Stomach smooth muscle (tissue), 2 donors: ENCODE measurements around the gene UTP3.

Experiments used
- H3K27ac ChIP-seq: one replicate; pipeline ENCODE4 v1.7.0; 2013; ENCODE audit warnings: mild to moderate bottlenecking, low read length, inconsistent platforms
- H3K27me3 ChIP-seq, 2 donors: one replicate each; pipeline ENCODE4 v1.7.0; 2013; ENCODE audit warnings: low read length in 2 of 2; ENCODE audit not compliant: insufficient read depth in 2 of 2, control insufficient read depth in 1 of 2
- H3K36me3 ChIP-seq, 2 donors: one replicate each; pipeline ENCODE4 v1.7.0; 2013; ENCODE audit warnings: low read length in 2 of 2; ENCODE audit not compliant: control insufficient read depth in 2 of 2, insufficient read depth in 2 of 2
- H3K4me1 ChIP-seq: one replicate; pipeline ENCODE4 v1.7.0; 2013; ENCODE audit warnings: low read length; ENCODE audit not compliant: control insufficient read depth, insufficient read depth
- H3K4me3 ChIP-seq, 2 donors: one replicate each; pipeline ENCODE4 v1.7.0; 2013; ENCODE audit warnings: low read length in 2 of 2
- H3K9ac ChIP-seq, 2 donors: one replicate each; pipeline ENCODE4 v1.7.0; 2013; ENCODE audit warnings: low read length in 2 of 2, mild to moderate bottlenecking in 1 of 2
- H3K9me3 ChIP-seq, 2 donors: one replicate each; pipeline ENCODE4 v1.7.0; 2013; ENCODE audit warnings: low read length in 2 of 2; ENCODE audit not compliant: control insufficient read depth in 2 of 2
- donor health status: healthy.
- donor health status: Pancreatic carcinoma.

UTP3 gene

DNA sequence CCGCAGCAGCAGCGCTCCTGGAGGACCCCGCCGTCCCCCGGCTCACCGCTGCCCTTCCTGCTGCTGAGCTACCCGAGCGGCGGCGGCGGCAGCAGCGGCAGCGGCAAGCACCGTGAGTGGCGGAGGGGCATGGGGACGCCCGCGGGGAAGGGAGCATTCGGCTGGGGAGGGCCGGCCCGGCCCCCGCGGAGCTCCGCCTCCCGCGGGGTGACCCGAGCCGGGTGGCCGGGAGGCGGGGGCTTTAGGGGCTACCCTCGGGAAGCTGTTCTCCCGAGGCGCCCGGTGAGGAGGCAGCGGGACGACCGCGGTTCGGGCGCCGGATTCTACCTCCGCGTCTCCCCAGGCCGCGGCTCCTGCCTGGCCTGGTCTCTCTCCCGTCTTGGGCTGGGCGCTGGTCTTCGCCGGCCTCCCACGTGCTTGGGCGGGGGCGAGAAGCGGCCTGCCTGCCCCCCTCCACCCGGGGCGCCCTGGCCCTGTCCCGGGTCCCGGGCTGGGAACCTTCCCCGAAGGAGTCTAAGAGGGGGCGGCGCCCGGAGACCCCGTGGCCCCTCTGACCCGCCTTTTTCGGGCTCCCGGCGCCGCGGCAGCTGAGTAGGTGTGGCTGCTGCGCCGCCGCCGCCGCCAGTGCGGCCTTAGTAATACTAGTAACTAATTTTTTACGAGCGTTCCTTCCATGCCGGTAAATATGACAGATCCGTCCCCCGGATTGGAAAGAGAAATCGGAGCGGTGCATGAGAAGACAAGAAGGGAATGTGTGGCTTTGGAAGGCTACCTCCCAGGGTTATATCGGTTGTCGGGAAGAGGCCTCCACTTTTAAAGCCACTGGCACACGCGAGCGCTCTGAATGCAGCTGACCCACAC, 17.1 kb downstream of the UTP3 start:
- Histone ChIP-seq H3K9me3 (no peaks in the 10 kb centered on the region), H3K27me3 (no peaks in the 10 kb centered on the region), H3K27ac (peak overlapping the region; percentile 86), H3K4me3 (peak overlapping the region; percentile 79 to 90), H3K36me3 (no peaks in the 10 kb centered on the region), H3K4me1 (peaks cover 19% of the 10 kb centered on the region), H3K9ac (peak overlapping the region; percentile 67 to 87)

DNA sequence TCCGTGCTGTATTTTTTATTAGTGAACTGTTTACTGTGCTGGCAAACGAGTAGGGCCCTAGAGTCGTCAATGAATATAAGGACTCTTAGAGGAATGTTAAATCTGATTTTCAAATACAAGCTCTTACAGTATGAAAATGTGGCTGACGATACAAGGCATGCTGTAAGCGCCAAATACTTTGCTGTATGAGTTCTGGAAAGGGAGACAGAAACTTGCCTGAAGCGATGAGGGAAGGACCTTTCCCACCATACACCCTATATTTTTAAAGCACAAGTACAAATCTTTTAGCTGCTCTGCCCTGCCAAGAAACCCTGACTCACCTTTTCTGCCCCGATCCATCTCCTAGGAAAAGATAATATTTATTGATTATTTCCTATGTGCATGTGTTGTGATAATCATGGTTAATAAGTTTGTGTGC, 17.7 kb downstream of the UTP3 start:
- Histone ChIP-seq H3K9ac (peak overlapping the region; percentile 67 to 87), H3K4me1 (peaks cover 19% of the 10 kb centered on the region)

DNA sequence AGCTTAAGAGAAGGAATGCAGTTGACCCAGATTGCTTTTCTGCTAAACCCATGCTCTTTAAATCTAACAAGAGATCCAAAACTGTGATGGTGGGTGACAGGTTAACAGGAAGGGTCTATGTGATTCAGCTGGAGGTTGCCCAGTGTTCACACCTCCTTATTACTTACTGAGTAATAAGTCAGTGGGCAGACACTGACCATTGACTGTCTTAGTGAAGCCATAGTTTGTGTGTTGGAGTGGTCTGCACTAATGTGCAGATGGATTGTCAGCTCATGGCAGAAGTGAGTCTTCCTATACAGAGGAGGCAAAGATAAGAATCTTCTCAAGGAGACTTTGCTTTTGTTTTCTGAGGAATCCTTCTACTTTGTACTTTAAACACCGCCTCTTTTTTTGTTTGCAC, 18.2 kb downstream of the UTP3 start:
- no peaks in the 10 kb centered on the region for H3K36me3 ChIP-seq
- H3K9ac ChIP-seq = peak overlapping the region; percentile 67 to 87
- peak overlapping the region; percentile 79 to 90 for H3K4me3 ChIP-seq
- H3K27me3 ChIP-seq = no peaks in the 10 kb centered on the region
- peak overlapping the region; percentile 86 for H3K27ac ChIP-seq
- H3K4me1 ChIP-seq = peaks cover 19% of the 10 kb centered on the region
- no peaks in the 10 kb centered on the region for H3K9me3 ChIP-seq

More for the DNA sequence above, 17.7 kb downstream of the UTP3 start:
- Histone ChIP-seq H3K27ac (peak overlapping the region; percentile 86), H3K4me3 (peak overlapping the region; percentile 79 to 90), H3K27me3 (no peaks in the 10 kb centered on the region), H3K36me3 (no peaks in the 10 kb centered on the region), H3K9me3 (no peaks in the 10 kb centered on the region)

DNA sequence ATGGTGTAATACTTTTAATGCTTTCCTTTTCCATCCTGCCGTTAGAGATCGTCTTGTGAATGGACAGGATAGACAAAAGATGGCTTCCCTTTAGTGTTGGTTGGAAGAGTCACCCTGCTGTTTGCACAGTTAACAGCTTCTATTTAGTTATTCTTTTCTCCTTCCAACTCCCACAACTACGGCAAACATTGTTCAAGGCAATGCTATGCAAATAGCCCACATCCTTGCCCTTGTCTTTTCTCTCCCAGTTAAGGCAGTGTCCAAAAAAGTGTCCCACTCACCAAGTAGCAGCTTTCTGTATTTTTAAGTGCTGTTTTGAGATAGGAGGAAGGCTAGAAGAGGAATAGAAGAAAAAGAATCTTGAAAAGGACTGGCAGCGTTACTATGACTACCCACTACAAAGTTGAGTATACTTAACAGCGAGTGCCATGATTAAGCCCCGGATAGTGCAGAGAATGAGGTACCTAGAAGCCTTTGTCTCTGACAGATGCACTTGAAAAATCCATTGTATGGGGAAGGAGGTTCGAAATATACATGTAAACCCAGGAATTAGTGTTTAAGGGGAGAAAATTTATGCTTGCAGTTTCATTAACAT, 21.4 kb downstream of the UTP3 start:
- Histone ChIP-seq H3K27ac (no peak overlapping the region), H3K9ac (no peak overlapping the region), H3K4me3 (no peak overlapping the region), H3K9me3 (no peaks in the 10 kb centered on the region), H3K36me3 (no peaks in the 10 kb centered on the region), H3K27me3 (no peaks in the 10 kb centered on the region), H3K4me1 (peaks cover 15% of the 10 kb centered on the region)

DNA sequence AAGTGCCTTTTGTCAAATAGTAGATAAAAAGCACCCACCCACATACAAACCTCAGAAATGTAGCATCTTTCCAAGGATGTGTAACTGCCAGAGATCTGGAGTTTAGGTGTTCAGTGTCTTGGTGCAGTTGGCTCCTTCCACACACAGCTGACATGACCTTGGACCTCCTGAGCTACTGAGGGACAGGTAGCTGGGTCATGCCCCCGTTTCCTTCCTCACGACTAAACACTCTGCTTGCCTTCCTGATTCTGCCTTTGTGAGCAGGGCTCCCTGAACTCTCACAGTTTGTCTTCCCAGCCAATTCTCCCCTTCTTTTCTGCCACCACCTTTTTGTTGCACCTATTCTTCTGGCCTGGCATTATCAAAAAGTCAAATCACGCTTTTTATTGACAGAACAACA, 23.3 kb downstream of the UTP3 start:
- no peaks in the 10 kb centered on the region for H3K27me3 ChIP-seq
- peaks cover 5% of the 10 kb centered on the region for H3K4me1 ChIP-seq
- H3K27ac ChIP-seq = no peak overlapping the region
- no peak overlapping the region for H3K4me3 ChIP-seq
- H3K36me3 ChIP-seq = no peaks in the 10 kb centered on the region
- no peak overlapping the region for H3K9ac ChIP-seq
- no peaks in the 10 kb centered on the region for H3K9me3 ChIP-seq

DNA sequence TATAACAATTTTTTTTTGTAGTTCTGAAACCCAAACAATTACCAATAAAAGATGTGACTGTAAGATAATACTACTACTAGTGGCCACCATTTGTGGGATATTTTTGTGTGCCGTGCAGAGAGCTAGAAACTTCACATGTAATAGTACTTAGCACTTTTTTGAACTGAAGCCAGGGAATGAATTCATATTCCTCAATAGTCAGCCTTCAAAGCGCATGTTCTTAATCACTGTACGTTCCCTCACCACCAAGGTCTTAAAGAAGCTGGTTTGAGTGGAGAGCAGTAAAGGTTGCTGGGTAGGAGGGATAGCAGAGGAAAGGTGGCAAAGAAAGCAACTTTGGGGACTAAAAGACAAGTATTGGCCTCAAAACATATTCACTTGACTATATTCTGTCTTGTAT, 23.8 kb downstream of the UTP3 start:
- Histone ChIP-seq H3K27ac (no peak overlapping the region), H3K4me1 (peaks cover 3% of the 10 kb centered on the region), H3K27me3 (no peaks in the 10 kb centered on the region)

DNA sequence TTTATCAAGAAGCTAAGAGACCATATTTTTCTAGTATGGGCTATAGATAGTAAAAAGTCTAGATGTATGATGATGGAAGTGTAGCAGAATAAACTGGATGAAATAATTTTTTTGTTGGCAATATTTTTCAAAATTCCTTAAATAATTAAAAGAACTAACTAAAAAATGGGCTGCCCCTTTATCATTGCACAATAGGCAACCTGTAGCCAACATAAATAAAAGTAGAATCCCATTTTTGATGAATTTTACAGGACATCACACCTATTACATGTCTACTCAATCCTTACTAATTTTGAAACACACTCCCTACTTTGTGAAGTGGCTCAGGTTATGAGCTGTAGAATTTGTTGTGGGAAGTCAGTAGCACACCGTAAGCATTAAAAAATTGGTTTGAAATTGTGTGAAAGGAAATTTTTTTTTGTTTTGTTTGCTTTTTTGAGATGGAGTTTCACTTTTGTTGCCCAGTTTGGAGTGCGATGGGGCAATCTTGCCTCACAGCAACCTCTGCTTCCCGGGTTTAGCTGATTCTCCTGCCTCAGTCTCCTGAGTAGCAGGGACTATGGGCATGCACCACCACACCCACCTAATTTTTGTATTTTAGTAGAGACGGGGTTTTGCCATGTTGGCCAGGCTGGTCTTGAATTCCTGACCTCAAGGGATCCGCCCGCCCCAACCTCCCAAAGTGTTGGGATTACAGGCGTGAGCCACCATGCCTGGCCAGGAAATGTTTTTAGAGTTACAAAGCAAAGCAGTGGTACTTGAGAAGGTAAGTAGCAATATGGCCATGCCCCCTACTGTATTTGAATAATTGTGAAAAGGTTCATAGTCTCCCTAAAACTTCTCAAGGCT, 24.5 kb downstream of the UTP3 start:
- no peaks in the 10 kb centered on the region for H3K27me3 ChIP-seq
- no peaks in the 10 kb centered on the region for H3K9me3 ChIP-seq
- H3K4me1 ChIP-seq = no peaks in the 10 kb centered on the region
- H3K4me3 ChIP-seq = no peak overlapping the region
- no peak overlapping the region for H3K27ac ChIP-seq
- H3K36me3 ChIP-seq = no peaks in the 10 kb centered on the region
- no peak overlapping the region for H3K9ac ChIP-seq

More for the DNA sequence above, 23.8 kb downstream of the UTP3 start:
- H3K9ac ChIP-seq = no peak overlapping the region
- H3K4me3 ChIP-seq = no peak overlapping the region
- no peaks in the 10 kb centered on the region for H3K36me3 ChIP-seq
- H3K9me3 ChIP-seq = no peaks in the 10 kb centered on the region

DNA sequence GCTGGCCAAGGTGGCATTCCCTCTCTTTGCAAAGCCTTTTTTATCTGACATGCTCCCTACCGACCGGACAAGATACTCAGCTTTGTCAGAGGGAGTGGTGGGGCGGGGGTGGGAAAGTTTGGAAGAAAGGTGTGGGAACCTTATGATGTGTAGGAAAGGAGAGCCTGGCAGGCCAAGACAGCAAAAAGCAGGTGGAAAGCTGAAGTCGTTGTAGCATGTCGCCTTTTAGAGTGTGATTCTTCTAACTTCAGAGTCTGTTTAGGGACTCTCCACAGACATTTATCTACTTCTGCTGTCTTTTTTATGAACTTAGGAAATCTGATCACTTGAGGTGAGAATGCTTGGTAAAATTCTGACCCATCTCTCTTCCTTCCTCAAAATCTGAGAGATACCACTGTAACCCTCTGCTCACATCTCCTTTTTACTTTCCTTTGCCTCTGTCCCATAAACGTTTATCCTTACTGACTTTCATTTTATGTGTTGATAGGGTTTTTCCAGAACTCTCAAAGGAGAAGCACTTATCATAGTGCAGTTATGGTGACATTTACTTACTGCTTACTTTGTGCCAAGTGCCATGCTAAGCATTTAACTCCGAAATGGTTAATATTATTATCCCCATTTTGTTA, 25.2 kb downstream of the UTP3 start:
- H3K36me3 ChIP-seq = no peaks in the 10 kb centered on the region
- no peaks in the 10 kb centered on the region for H3K4me1 ChIP-seq
- no peak overlapping the region for H3K9ac ChIP-seq
- no peak overlapping the region for H3K4me3 ChIP-seq
- H3K27me3 ChIP-seq = no peaks in the 10 kb centered on the region
- no peak overlapping the region for H3K27ac ChIP-seq
- H3K9me3 ChIP-seq = no peaks in the 10 kb centered on the region

DNA sequence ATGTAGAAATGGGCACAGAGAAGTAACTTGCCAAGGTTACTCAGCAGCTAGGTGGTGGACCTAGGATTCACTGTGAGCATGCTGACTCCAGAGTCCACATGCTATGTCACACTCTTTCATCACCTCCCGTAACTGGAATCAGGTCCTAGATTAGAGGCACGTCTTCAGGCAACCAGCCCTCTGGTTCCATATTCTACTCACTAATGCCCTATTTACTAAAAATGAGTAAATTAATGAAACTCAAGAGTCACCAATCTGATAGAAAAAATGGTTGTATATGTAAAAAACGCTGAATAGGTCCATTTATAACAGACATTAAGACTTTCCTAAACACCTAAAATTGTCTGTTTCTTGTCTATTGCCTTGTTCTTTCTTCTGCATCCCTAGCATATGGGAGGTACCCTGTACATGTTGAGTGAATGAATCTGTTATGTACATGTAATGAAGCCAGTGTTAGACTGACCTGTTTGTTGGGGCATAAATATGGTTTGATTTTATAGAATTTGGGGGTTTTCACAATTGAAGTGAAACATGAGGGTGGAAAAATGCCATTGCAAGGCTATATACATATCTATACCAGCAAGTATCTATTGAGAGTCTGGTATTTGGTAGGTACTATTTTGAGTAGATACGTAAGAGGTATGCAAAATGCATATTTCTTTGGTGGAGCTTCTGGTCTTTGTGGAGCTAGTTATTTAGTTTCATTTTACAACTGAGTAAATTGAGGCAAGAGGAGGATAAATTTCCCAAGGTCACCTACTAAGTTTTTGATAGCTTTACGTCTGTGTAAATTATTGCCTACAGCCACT, 26.0 kb downstream of the UTP3 start:
- H3K4me1 ChIP-seq = no peaks in the 10 kb centered on the region
- no peak overlapping the region for H3K9ac ChIP-seq
- no peaks in the 10 kb centered on the region for H3K9me3 ChIP-seq
- H3K27me3 ChIP-seq = no peaks in the 10 kb centered on the region
- H3K27ac ChIP-seq = no peak overlapping the region
- no peak overlapping the region for H3K4me3 ChIP-seq
- no peaks in the 10 kb centered on the region for H3K36me3 ChIP-seq

DNA sequence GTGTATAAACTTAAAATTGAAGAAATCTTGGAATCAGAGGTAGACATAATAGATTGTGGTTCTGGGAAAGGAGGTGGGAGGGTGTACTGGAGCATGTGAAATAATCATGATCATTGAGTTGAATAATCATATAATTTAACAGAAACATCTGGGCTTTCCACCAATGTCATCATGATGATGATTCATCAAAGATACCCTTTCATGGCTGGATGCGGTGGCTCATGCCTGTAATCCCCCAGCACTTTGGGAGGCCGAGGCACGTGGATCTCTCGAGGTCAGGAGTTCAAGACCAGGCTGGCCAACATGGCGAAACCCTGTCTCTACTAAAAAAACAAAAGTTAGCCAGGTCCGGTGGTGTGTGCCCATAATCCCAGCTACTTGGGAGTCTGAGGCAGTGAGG, 26.8 kb downstream of the UTP3 start:
- Histone ChIP-seq H3K36me3 (no peaks in the 10 kb centered on the region), H3K4me1 (no peaks in the 10 kb centered on the region), H3K27ac (no peak overlapping the region), H3K4me3 (no peak overlapping the region), H3K27me3 (no peaks in the 10 kb centered on the region), H3K9me3 (no peaks in the 10 kb centered on the region), H3K9ac (no peak overlapping the region)
